HL-60 (cell line): Measurements from ENCODE around the gene ACAD10.

Source experiments
- POLR2AphosphoS5 ChIP-seq: IDR thresholded peaks from 2 replicates; pipeline ENCODE4 v1.6.1; 2012; ENCODE audit warnings: low read depth
- SPI1 ChIP-seq: IDR thresholded peaks from 2 replicates; pipeline ENCODE4 v1.6.1; 2012; ENCODE audit warnings: low read depth, mild to moderate bottlenecking, borderline replicate concordance
- TF ChIP-seq, protein P1 (sequence below): IDR thresholded peaks from one replicate; pipeline ENCODE4 v1.5.1; 2011; ENCODE audit warnings: low read length, control low read depth, inconsistent platforms; ENCODE audit not compliant: insufficient read depth

DNA sequence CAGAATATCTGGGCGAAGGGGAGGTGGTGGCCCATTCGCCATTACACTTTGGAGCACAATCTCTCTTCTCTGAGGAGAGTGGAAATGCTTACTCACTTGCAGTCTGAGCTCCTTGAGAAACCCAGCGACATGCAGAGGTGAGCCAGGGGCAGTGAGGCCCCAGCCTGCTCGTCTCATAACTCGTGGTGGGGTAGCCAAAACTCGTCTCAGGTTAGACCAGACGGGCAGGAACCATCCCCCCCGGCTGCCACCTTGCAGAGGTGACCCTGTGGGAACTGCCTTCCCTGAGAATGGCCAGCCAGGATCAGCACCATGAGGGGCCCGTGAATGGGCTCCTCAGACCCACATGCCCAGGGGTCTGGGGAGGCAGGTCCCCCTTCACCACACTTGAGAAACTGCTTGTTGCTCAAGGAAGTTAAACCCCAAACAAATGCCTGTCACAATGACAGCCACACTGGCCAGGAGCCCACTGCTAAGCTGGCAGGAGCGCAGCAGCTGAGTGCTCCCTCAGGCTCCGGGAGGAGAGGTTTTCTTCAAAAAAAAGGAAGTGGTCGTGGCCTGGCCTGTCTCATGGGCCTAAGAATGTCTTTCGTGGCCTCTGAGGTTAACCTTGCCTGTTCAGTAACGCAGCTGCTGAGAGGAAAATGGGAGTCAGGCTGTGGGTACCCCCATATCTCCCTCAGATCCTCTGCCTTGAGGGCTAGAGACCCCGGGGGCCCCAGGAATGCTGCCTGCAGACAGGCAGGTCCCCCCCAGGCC lies 71.7 kb downstream of the ACAD10 start:
- TF ChIP-seq, protein P1, sequence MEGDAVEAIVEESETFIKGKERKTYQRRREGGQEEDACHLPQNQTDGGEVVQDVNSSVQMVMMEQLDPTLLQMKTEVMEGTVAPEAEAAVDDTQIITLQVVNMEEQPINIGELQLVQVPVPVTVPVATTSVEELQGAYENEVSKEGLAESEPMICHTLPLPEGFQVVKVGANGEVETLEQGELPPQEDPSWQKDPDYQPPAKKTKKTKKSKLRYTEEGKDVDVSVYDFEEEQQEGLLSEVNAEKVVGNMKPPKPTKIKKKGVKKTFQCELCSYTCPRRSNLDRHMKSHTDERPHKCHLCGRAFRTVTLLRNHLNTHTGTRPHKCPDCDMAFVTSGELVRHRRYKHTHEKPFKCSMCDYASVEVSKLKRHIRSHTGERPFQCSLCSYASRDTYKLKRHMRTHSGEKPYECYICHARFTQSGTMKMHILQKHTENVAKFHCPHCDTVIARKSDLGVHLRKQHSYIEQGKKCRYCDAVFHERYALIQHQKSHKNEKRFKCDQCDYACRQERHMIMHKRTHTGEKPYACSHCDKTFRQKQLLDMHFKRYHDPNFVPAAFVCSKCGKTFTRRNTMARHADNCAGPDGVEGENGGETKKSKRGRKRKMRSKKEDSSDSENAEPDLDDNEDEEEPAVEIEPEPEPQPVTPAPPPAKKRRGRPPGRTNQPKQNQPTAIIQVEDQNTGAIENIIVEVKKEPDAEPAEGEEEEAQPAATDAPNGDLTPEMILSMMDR: no peak
- TF ChIP-seq POLR2AphosphoS5 (peak; percentile 82), SPI1 (peak; percentile 100)
